ENCODE results near the gene SLC44A4. TPM values are rescaled to one million over a fixed set of nuclear protein-coding genes. Genes with fewer than 3 reads are reported as not detected.
"Not testable (repeated sequence)": the region's sequence is repeated elsewhere in the genome, so short reads cannot be mapped to it uniquely, and the experiment has no call there.

The SLC44A4 gene
- total RNA-seq, 1 donor from 2014 or later, result 1.8 TPM

DNA sequence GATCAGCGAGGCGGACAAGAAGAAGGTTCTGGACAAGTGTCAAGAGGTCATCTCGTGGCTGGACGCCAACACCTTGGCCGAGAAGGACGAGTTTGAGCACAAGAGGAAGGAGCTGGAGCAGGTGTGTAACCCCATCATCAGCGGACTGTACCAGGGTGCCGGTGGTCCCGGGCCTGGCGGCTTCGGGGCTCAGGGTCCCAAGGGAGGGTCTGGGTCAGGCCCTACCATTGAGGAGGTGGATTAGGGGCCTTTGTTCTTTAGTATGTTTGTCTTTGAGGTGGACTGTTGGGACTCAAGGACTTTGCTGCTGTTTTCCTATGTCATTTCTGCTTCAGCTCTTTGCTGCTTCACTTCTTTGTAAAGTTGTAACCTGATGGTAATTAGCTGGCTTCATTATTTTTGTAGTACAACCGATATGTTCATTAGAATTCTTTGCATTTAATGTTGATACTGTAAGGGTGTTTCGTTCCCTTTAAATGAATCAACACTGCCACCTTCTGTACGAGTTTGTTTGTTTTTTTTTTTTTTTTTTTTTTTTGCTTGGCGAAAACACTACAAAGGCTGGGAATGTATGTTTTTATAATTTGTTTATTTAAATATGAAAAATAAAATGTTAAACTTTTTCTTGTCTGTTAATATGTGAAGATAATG lies 49.0 kb downstream of the SLC44A4 start:
- H3K27me3 ChIP-seq (ENCODE audit: control insufficient read depth, insufficient read depth, low read length), result no peaks in the 10 kb centered on the region
- peak; percentile 65 for DNase-seq (ENCODE audit: low read depth)
- H3K4me3 ChIP-seq (ENCODE audit: low read depth, low read length), result peak overlapping the region; percentile 86
- FAIRE-seq, result no peak
- H3K36me3 ChIP-seq (ENCODE audit: control insufficient read depth, insufficient read depth, low read length), result no peaks in the 10 kb centered on the region
- TF ChIP-seq, protein P1, sequence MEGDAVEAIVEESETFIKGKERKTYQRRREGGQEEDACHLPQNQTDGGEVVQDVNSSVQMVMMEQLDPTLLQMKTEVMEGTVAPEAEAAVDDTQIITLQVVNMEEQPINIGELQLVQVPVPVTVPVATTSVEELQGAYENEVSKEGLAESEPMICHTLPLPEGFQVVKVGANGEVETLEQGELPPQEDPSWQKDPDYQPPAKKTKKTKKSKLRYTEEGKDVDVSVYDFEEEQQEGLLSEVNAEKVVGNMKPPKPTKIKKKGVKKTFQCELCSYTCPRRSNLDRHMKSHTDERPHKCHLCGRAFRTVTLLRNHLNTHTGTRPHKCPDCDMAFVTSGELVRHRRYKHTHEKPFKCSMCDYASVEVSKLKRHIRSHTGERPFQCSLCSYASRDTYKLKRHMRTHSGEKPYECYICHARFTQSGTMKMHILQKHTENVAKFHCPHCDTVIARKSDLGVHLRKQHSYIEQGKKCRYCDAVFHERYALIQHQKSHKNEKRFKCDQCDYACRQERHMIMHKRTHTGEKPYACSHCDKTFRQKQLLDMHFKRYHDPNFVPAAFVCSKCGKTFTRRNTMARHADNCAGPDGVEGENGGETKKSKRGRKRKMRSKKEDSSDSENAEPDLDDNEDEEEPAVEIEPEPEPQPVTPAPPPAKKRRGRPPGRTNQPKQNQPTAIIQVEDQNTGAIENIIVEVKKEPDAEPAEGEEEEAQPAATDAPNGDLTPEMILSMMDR (IDR thresholded peaks at IDR 0.05; ENCODE audit: insufficient read depth, low read length, severe bottlenecking), result peak; percentile 10

GRCh38 chr6:31827286-31828079 lies 51.3 kb downstream of the SLC44A4 start, which contains the start of gene HSPA1B:
HSPA1B (plus strand) TSS chr6:31827738; CDS start chr6:31827951, 213 bp downstream.
- no peaks in the 10 kb centered on the region for H3K36me3 ChIP-seq (ENCODE audit: control insufficient read depth, insufficient read depth, low read length)
- no peaks in the 10 kb centered on the region for H3K27me3 ChIP-seq (ENCODE audit: control insufficient read depth, insufficient read depth, low read length)
- peak within 1 kb of the TSS; percentile 83 for H3K4me3 ChIP-seq (ENCODE audit: low read depth, low read length)
- TF ChIP-seq, protein P1 (IDR thresholded peaks at IDR 0.05; ENCODE audit: insufficient read depth, low read length, severe bottlenecking), result no peak
- peak; percentile 99 for DNase-seq (ENCODE audit: low read depth)
- FAIRE-seq, result no peak

GRCh38 chr6:31826793-31827285 lies 52.0 kb downstream of the SLC44A4 start:
- TF ChIP-seq, protein P1 (IDR thresholded peaks at IDR 0.05; ENCODE audit: insufficient read depth, low read length, severe bottlenecking), result no peak
- DNase-seq (ENCODE audit: low read depth) (no peak), FAIRE-seq (no peak)

DNA sequence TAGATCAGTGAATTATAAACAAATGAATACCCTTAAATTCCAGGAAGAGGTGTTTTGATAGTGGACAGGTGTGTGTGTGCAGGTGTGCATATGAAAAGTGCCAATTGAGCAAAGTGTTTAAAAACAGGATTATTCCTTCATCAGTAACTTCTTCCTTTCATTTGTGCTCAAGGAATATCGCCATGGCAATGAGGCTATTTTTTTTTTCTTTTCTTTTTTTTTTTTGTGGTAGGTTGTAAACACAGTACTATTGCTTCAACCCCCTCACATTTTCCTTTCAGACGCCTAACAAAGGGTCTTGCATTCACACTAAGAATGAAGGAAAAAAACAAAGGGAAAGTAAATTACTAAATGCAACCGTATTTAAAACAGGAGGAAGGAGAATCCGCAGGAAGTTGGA lies 53.2 kb downstream of the SLC44A4 start:
- FAIRE-seq, result no peak

More at GRCh38 chr6:31826793-31827285, 52.0 kb downstream of the SLC44A4 start:
- H3K36me3 ChIP-seq (ENCODE audit: control insufficient read depth, insufficient read depth, low read length), result no peaks in the 10 kb centered on the region
- no peaks in the 10 kb centered on the region for H3K27me3 ChIP-seq (ENCODE audit: control insufficient read depth, insufficient read depth, low read length)
- H3K4me3 ChIP-seq (ENCODE audit: low read depth, low read length), result peak overlapping the region; percentile 34

GRCh38 chr6:31823592-31824196 lies 55.1 kb downstream of the SLC44A4 start:
- not testable (repeated sequence) for H3K4me3 ChIP-seq (ENCODE audit: low read depth, low read length); FAIRE-seq; H3K27me3 ChIP-seq (ENCODE audit: control insufficient read depth, insufficient read depth, low read length); H3K36me3 ChIP-seq (ENCODE audit: control insufficient read depth, insufficient read depth, low read length); DNase-seq (ENCODE audit: low read depth)

More for the DNA sequence above, 53.2 kb downstream of the SLC44A4 start:
- no peaks in the 10 kb centered on the region for H3K27me3 ChIP-seq (ENCODE audit: control insufficient read depth, insufficient read depth, low read length)
- TF ChIP-seq, protein P1 (IDR thresholded peaks at IDR 0.05; ENCODE audit: insufficient read depth, low read length, severe bottlenecking), result no peak
- H3K36me3 ChIP-seq (ENCODE audit: control insufficient read depth, insufficient read depth, low read length), result no peaks in the 10 kb centered on the region
- no peak overlapping the region for H3K4me3 ChIP-seq (ENCODE audit: low read depth, low read length)
- DNase-seq (ENCODE audit: low read depth), result no peak
